A549 (cell line): ENCODE results near the gene COL8A2. TPM values are rescaled to one million over a fixed set of nuclear protein-coding genes. Genes with fewer than 3 reads are reported as not detected.
A peak's percentile ranks its signal among the peaks of the same experiment; 100 is the strongest.

ENCODE experiments used
- ATAC-seq, 2 experiments: fragments of 200-7000 bp in 1 of 2; fragments of >200 bp in 1 of 2; cut with Nextera tagmentation in 1 of 2; cut with Tn5 transposase in 1 of 2; 3 replicates each; pipeline versions ENCODE4 v1.8.0 to v1.9.1; 2018 to 2020; ENCODE audit warnings: mild to moderate bottlenecking in 1 of 2, moderate library complexity in 1 of 2
- CTCF ChIA-PET: fragments of 300-600 bp; sonication (Branson Sonifier 250); formaldehyde crosslinking; extraction: SDS; loops from one replicate; lab custom pipeline; 2021; ENCODE audit warnings: antibody characterized with exemption, inconsistent platforms; lab: Yijun Ruan, JAX
- POLR2A ChIA-PET: fragments of 350-600 bp; formaldehyde crosslinking; extraction: SDS; loops from one replicate; lab custom pipeline; 2021; ENCODE audit warnings: antibody characterized with exemption, inconsistent platforms; lab: Yijun Ruan, JAX
- DNase-seq, 2 experiments: peaks; one replicate each; pipeline versions ENCODE4 v3.0.0 to v3.0.0-alpha.2; 2011 to 2016; ENCODE audit warnings: low read depth in 1 of 2, low spot score in 1 of 2
- FAIRE-seq: peaks from 2 replicates; lab custom pipeline; 2011; peaks lifted over from hg19 to GRCh38; lab: Jason Lieb, UNC
- H3K27ac ChIP-seq, 2 experiments: fragments of >200 bp; sonication (Bioruptor Twin); formaldehyde crosslinking; 3 replicates each; pipeline ENCODE4 v1.5.1; 2016 to 2017
- H3K4me1 ChIP-seq: fragments of >200 bp; sonication (Bioruptor Twin); formaldehyde crosslinking; 3 replicates; pipeline ENCODE4 v1.6.1; 2016
- H3K4me2 ChIP-seq: fragments of >200 bp; sonication (Bioruptor Twin); formaldehyde crosslinking; 3 replicates; pipeline ENCODE4 v1.6.1; 2016
- H3K4me3 ChIP-seq: fragments of >200 bp; sonication (Bioruptor Twin); formaldehyde crosslinking; 3 replicates; pipeline ENCODE4 v1.5.1; 2016
- H3K9me3 ChIP-seq: fragments of >200 bp; sonication (Bioruptor Twin); formaldehyde crosslinking; 3 replicates; pipeline ENCODE4 v1.6.1; 2016
- ATOH8 ChIP-seq: fragments of 250-450 bp; sonication (Bioruptor Pico); IDR thresholded peaks from 2 replicates; pipeline ENCODE4 v1.5.0; 2020; ENCODE audit warnings: low read depth, mild to moderate bottlenecking, moderate library complexity
- BHLHE40 ChIP-seq: IDR thresholded peaks from 2 replicates; pipeline ENCODE4 v1.6.1; 2012; ENCODE audit warnings: low read depth, low read length, inconsistent platforms
- EHMT2 ChIP-seq: fragments of 200-600 bp; sonication (generic); IDR thresholded peaks from 2 replicates; pipeline ENCODE4 v1.6.1; 2016; ENCODE audit warnings: antibody characterized with exemption, low read depth, mild to moderate bottlenecking, moderate library complexity
- FOSL2 ChIP-seq, 2 experiments: fragments of 450-650 bp in 1 of 2; fragments of >200 bp in 1 of 2; sonication (Bioruptor Twin) in 1 of 2; formaldehyde crosslinking; IDR thresholded peaks; 2 replicates each; pipeline versions ENCODE4 v1.5.0 to v1.6.1; 2016 to 2020; ENCODE audit warnings: mild to moderate bottlenecking in 1 of 2, moderate library complexity in 1 of 2
- HOXB13 ChIP-seq: fragments of 250-450 bp; sonication (Bioruptor Pico); IDR thresholded peaks from 2 replicates; pipeline ENCODE4 v1.5.0; 2020; ENCODE audit warnings: low read depth, mild to moderate bottlenecking, moderate library complexity
- JUN ChIP-seq, 2 experiments: fragments of >200 bp; sonication (Bioruptor Twin); formaldehyde crosslinking; IDR thresholded peaks; 2 replicates in 1 of 2; 3 replicates in 1 of 2; pipeline ENCODE4 v1.6.1; 2016 to 2017
- KDM5A ChIP-seq: fragments of 200-600 bp; sonication (generic); IDR thresholded peaks from 2 replicates; pipeline ENCODE4 v1.6.1; 2016; ENCODE audit warnings: antibody characterized with exemption, mild to moderate bottlenecking
- MAFK ChIP-seq: fragments of 450-650 bp; IDR thresholded peaks from 2 replicates; pipeline ENCODE4 v1.6.1; 2014; ENCODE audit not compliant: partially characterized antibody
- POLR2A ChIP-seq: IDR thresholded peaks from 2 replicates; pipeline ENCODE4 v1.6.1; 2012; ENCODE audit warnings: mild to moderate bottlenecking, low read length
- RFX5 ChIP-seq: fragments of 450-650 bp; IDR thresholded peaks from 2 replicates; pipeline ENCODE4 v1.7.1; 2014; ENCODE audit warnings: antibody characterized with exemption, mild to moderate bottlenecking, moderate library complexity
- SMC3 ChIP-seq: fragments of >200 bp; sonication (Bioruptor Twin); formaldehyde crosslinking; IDR thresholded peaks from 3 replicates; pipeline ENCODE4 v1.6.1; 2018; ENCODE audit warnings: inconsistent platforms
- WGBS: methylation state at CpG from one replicate; pipeline ENCODE4 v1.1.6; 2017; ENCODE audit errors: missing lambda C conversion rate; 5-methylcytosine and 5-hydroxymethylcytosine counted together
- polyA plus RNA-seq, 4 experiments: library from polyadenylated mRNA; depleted of rRNA in 3 of 4; stranded (reverse); fragments of >200 nt; fragmentation: RNase III in 1 of 4; extraction: RNeasy Plus Mini Kit Qiagen cat#74134 plus additional on column Dnase treatment in 1 of 4; gene quantifications; 2 replicates in 3 of 4; 3 replicates in 1 of 4; pipeline ENCODE4 v1.2.3, GENCODE V29; 2011 to 2017
- TF ChIP-seq, protein P1 (sequence below): IDR thresholded peaks from 2 replicates; pipeline ENCODE4 v1.6.1; 2012
- TF ChIP-seq, protein P2 (sequence below): fragments of >200 bp; sonication (Bioruptor Twin); formaldehyde crosslinking; IDR thresholded peaks from 3 replicates; pipeline ENCODE4 v1.6.1; 2016
- TF ChIP-seq, protein P3 (sequence below): IDR thresholded peaks from 2 replicates; pipeline ENCODE4 v1.6.1; 2012
- TF ChIP-seq, protein P4 (sequence below): fragments of >200 bp; sonication (Bioruptor Twin); formaldehyde crosslinking; IDR thresholded peaks from 3 replicates; pipeline ENCODE4 v1.5.1; 2016

Gene COL8A2
- polyA plus RNA-seq, 2 of the 4 experiments (the other 2 are of a cell fraction): 0.05 to 0.12 TPM

GRCh38 chr1:36151134-36151844 is 26.3 kb upstream of the COL8A2 start:
- WGBS: 0% methylated on average over 1 of the region's 1 CpG
- POLR2A ChIA-PET: interaction anchor here (1.0 to 3.4 kb wide), 3 partner anchors 9 to 138 kb away, joined by 3 to 21 read pairs (median 19); no protein-coding TSS in a partner anchor

GRCh38 chr1:36150296-36151133 is 25.5 kb upstream of the COL8A2 start:
- H3K4me3 ChIP-seq: no peak overlapping the region
- TF ChIP-seq JUN (IDR thresholded peaks at IDR 0.05): peak in 1 of 2 experiments; percentile 16; a peak in 1 of 5 replicates
- TF ChIP-seq, protein P1, sequence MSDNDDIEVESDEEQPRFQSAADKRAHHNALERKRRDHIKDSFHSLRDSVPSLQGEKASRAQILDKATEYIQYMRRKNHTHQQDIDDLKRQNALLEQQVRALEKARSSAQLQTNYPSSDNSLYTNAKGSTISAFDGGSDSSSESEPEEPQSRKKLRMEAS: no peak
- TF ChIP-seq POLR2A: peak; percentile 48; the same call in 1 of the 2 replicates
- TF ChIP-seq MAFK: peak; percentile 44
- no peak for TF ChIP-seq ATOH8 (CRISPR knock-in tag)
- TF ChIP-seq FOSL2 (IDR thresholded peaks at IDR 0.05): no peak
- TF ChIP-seq FOSL2 (CRISPR knock-in tag; IDR thresholded peaks at IDR 0.05): peak; percentile 59
- TF ChIP-seq, protein P2, sequence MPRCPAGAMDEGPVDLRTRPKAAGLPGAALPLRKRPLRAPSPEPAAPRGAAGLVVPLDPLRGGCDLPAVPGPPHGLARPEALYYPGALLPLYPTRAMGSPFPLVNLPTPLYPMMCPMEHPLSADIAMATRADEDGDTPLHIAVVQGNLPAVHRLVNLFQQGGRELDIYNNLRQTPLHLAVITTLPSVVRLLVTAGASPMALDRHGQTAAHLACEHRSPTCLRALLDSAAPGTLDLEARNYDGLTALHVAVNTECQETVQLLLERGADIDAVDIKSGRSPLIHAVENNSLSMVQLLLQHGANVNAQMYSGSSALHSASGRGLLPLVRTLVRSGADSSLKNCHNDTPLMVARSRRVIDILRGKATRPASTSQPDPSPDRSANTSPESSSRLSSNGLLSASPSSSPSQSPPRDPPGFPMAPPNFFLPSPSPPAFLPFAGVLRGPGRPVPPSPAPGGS: 0 out of 3 replicates have a peak, but pooled peaks have one; percentile 50
- peak; percentile 6; the same call in 1 of the 3 replicates for TF ChIP-seq SMC3
- peak; percentile 84 to 88 for ATAC-seq
- peak overlapping the region; percentile 92 for H3K4me2 ChIP-seq
- peaks cover 40% of the 10 kb centered on the region for H3K4me1 ChIP-seq
- H3K27ac ChIP-seq: peak overlapping the region; percentile 98
- ChIA-PET POLR2A (interaction anchor here (0.8 to 3.4 kb wide), 11 partner anchors 10 to 314 kb away, joined by 3 to 23 read pairs (median 7); partner anchors contain the start of genes LSM10, MRPS15, SH3D21 and THRAP3), CTCF (interaction anchor here (0.6 to 5.2 kb wide), 63 partner anchors 12 to 1304 kb away, joined by 3 to 114 read pairs (median 5); partner anchors contain the start of genes OSCP1 and THRAP3)
- peak; percentile 82 to 93 for DNase-seq
- 0% methylated on average over 4 of the region's 12 CpGs for WGBS
- FAIRE-seq: no peak
- no peaks in the 10 kb centered on the region for H3K9me3 ChIP-seq

More at GRCh38 chr1:36151134-36151844, 26.3 kb upstream of the COL8A2 start:
- peak overlapping the region; percentile 98 for H3K27ac ChIP-seq
- peak overlapping the region; percentile 92 for H3K4me2 ChIP-seq
- no peaks in the 10 kb centered on the region for H3K9me3 ChIP-seq
- no peak for ATAC-seq
- TF ChIP-seq KDM5A (no peak), RFX5 (no peak), BHLHE40 (no peak), HOXB13 (CRISPR knock-in tag) (no peak), EHMT2 (no peak)
- TF ChIP-seq, protein P3, sequence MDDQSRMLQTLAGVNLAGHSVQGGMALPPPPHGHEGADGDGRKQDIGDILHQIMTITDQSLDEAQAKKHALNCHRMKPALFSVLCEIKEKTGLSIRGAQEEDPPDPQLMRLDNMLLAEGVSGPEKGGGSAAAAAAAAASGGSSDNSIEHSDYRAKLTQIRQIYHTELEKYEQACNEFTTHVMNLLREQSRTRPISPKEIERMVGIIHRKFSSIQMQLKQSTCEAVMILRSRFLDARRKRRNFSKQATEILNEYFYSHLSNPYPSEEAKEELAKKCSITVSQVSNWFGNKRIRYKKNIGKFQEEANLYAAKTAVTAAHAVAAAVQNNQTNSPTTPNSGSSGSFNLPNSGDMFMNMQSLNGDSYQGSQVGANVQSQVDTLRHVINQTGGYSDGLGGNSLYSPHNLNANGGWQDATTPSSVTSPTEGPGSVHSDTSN: no peak
- TF ChIP-seq, protein P4, sequence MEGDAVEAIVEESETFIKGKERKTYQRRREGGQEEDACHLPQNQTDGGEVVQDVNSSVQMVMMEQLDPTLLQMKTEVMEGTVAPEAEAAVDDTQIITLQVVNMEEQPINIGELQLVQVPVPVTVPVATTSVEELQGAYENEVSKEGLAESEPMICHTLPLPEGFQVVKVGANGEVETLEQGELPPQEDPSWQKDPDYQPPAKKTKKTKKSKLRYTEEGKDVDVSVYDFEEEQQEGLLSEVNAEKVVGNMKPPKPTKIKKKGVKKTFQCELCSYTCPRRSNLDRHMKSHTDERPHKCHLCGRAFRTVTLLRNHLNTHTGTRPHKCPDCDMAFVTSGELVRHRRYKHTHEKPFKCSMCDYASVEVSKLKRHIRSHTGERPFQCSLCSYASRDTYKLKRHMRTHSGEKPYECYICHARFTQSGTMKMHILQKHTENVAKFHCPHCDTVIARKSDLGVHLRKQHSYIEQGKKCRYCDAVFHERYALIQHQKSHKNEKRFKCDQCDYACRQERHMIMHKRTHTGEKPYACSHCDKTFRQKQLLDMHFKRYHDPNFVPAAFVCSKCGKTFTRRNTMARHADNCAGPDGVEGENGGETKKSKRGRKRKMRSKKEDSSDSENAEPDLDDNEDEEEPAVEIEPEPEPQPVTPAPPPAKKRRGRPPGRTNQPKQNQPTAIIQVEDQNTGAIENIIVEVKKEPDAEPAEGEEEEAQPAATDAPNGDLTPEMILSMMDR: no peak
- TF ChIP-seq, all 56 proteins: peak for 0
- DNase-seq (no peak), FAIRE-seq (no peak)
- H3K4me1 ChIP-seq: peaks cover 40% of the 10 kb centered on the region
- H3K4me3 ChIP-seq: no peak overlapping the region
- CTCF ChIA-PET: interaction anchor here (1.0 to 5.2 kb wide), 7 partner anchors 11 to 165 kb away, joined by 3 to 114 read pairs (median 8); no protein-coding TSS in a partner anchor
